ENCODE measurements around the gene CADM2.

Gene CADM2

GRCh38 chr3:85801955-85802354 is 843.2 kb downstream of the CADM2 start:
- no peaks in the 10 kb centered on the region for H3K36me3 ChIP-seq (ENCODE audit: control insufficient read depth in 5 of 5, insufficient read depth in 5 of 5, low read length in 5 of 5)
- H3K27me3 ChIP-seq (ENCODE audit: control insufficient read depth in 5 of 5, insufficient read depth in 4 of 5, low read length in 5 of 5): no peaks in the 10 kb centered on the region
- H3K27ac ChIP-seq (ENCODE audit: low read depth, low read length): no peak overlapping the region
- H3K4me3 ChIP-seq (ENCODE audit: low read depth in 1 of 5, low read length in 5 of 5): no peak overlapping the region
- no peaks in the 10 kb centered on the region for H3K4me1 ChIP-seq (ENCODE audit: control insufficient read depth in 5 of 5, insufficient read depth in 5 of 5, low read length in 5 of 5)
- no peaks in the 10 kb centered on the region for H3K9me3 ChIP-seq (ENCODE audit: control insufficient read depth in 5 of 5, low read length in 5 of 5)
- no peak overlapping the region for H3K9ac ChIP-seq (ENCODE audit: low read length in 5 of 5)

GRCh38 chr3:85808755-85809154 is 850.0 kb downstream of the CADM2 start:
- Histone ChIP-seq H3K27ac (ENCODE audit: low read depth, low read length) (no peak overlapping the region), H3K4me1 (ENCODE audit: control insufficient read depth in 5 of 5, insufficient read depth in 5 of 5, low read length in 5 of 5) (no peaks in the 10 kb centered on the region), H3K9me3 (ENCODE audit: control insufficient read depth in 5 of 5, low read length in 5 of 5) (no peaks in the 10 kb centered on the region), H3K4me3 (ENCODE audit: low read depth in 1 of 5, low read length in 5 of 5) (no peak overlapping the region), H3K9ac (ENCODE audit: low read length in 5 of 5) (no peak overlapping the region), H3K36me3 (ENCODE audit: control insufficient read depth in 5 of 5, insufficient read depth in 5 of 5, low read length in 5 of 5) (no peaks in the 10 kb centered on the region), H3K27me3 (ENCODE audit: control insufficient read depth in 5 of 5, insufficient read depth in 4 of 5, low read length in 5 of 5) (no peaks in the 10 kb centered on the region)

DNA sequence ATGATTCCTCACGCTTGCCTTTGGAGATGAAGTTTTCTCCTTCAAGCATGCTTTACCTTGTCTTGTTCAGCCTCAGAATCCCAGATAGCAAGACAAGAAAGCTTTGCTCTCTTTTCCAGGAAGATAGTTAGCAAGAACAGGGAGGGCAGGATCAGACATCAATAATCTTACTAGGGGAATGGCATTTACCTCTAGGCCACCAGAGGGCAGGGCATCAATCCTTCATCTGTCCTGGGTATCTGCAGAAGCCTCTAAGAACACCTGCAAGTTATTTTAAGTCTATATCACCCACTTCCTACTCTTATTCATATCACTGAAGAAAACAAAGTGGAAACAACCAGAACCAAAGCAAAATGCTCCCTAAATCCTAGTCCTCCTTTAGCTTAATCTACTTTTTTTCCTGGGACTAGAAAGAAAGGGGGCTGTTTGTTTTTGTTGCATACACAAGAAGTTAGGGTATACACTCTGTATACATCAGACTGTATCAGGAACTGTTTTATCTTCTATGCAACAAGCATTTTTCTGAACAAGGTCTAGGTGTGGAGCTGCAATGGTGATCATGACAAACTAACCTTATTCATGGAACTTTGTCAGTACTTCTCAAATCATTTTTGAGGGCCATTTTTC is 862.5 kb downstream of the CADM2 start:
- no peaks in the 10 kb centered on the region for H3K4me1 ChIP-seq (ENCODE audit: control insufficient read depth in 5 of 5, insufficient read depth in 5 of 5, low read length in 5 of 5)
- no peak overlapping the region for H3K4me3 ChIP-seq (ENCODE audit: low read depth in 1 of 5, low read length in 5 of 5)
- H3K9me3 ChIP-seq (ENCODE audit: control insufficient read depth in 5 of 5, low read length in 5 of 5): no peaks in the 10 kb centered on the region
- H3K27ac ChIP-seq (ENCODE audit: low read depth, low read length): no peak overlapping the region
- H3K36me3 ChIP-seq (ENCODE audit: control insufficient read depth in 5 of 5, insufficient read depth in 5 of 5, low read length in 5 of 5): no peaks in the 10 kb centered on the region
- no peak overlapping the region for H3K9ac ChIP-seq (ENCODE audit: low read length in 5 of 5)
- no peaks in the 10 kb centered on the region for H3K27me3 ChIP-seq (ENCODE audit: control insufficient read depth in 5 of 5, insufficient read depth in 4 of 5, low read length in 5 of 5)

GRCh38 chr3:85835857-85836440 is 877.2 kb downstream of the CADM2 start:
- no peak overlapping the region for H3K27ac ChIP-seq (ENCODE audit: low read depth, low read length)
- no peaks in the 10 kb centered on the region for H3K27me3 ChIP-seq (ENCODE audit: control insufficient read depth in 5 of 5, insufficient read depth in 4 of 5, low read length in 5 of 5)
- H3K9me3 ChIP-seq (ENCODE audit: control insufficient read depth in 5 of 5, low read length in 5 of 5): no peaks in the 10 kb centered on the region
- no peak overlapping the region for H3K9ac ChIP-seq (ENCODE audit: low read length in 5 of 5)
- no peak overlapping the region for H3K4me3 ChIP-seq (ENCODE audit: low read depth in 1 of 5, low read length in 5 of 5)
- no peaks in the 10 kb centered on the region for H3K4me1 ChIP-seq (ENCODE audit: control insufficient read depth in 5 of 5, insufficient read depth in 5 of 5, low read length in 5 of 5)
- no peaks in the 10 kb centered on the region for H3K36me3 ChIP-seq (ENCODE audit: control insufficient read depth in 5 of 5, insufficient read depth in 5 of 5, low read length in 5 of 5)

DNA sequence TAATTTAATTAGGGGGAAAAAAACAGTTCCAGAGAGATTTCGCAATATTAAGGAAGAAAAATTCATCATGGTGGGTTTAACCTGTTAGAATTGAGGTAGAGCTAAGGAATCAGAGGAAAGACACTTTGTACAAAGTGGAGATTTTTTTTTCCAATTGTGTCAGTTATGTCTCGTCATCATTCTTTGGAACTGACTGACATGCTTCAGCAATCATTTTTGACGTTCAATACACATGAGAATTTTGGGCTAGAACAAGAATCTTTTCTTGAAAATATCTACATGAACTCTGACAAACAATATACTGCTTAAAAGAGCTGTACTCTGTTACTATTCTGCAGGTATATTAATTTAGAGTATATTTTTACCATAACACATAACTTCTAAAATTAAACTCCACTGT is 878.6 kb downstream of the CADM2 start:
- no peaks in the 10 kb centered on the region for H3K4me1 ChIP-seq (ENCODE audit: control insufficient read depth in 5 of 5, insufficient read depth in 5 of 5, low read length in 5 of 5)
- no peaks in the 10 kb centered on the region for H3K27me3 ChIP-seq (ENCODE audit: control insufficient read depth in 5 of 5, insufficient read depth in 4 of 5, low read length in 5 of 5)
- no peak overlapping the region for H3K4me3 ChIP-seq (ENCODE audit: low read depth in 1 of 5, low read length in 5 of 5)
- H3K9me3 ChIP-seq (ENCODE audit: control insufficient read depth in 5 of 5, low read length in 5 of 5): no peaks in the 10 kb centered on the region
- no peaks in the 10 kb centered on the region for H3K36me3 ChIP-seq (ENCODE audit: control insufficient read depth in 5 of 5, insufficient read depth in 5 of 5, low read length in 5 of 5)
- H3K27ac ChIP-seq (ENCODE audit: low read depth, low read length): no peak overlapping the region
- no peak overlapping the region for H3K9ac ChIP-seq (ENCODE audit: low read length in 5 of 5)

- no peak overlapping the region for H3K4me3 ChIP-seq (ENCODE audit: low read depth in 1 of 5, low read length in 5 of 5)
- no peak overlapping the region for H3K27ac ChIP-seq (ENCODE audit: low read depth, low read length)
- H3K9ac ChIP-seq (ENCODE audit: low read length in 5 of 5): no peak overlapping the region
- no peaks in the 10 kb centered on the region for H3K27me3 ChIP-seq (ENCODE audit: control insufficient read depth in 5 of 5, insufficient read depth in 4 of 5, low read length in 5 of 5)
- no peaks in the 10 kb centered on the region for H3K4me1 ChIP-seq (ENCODE audit: control insufficient read depth in 5 of 5, insufficient read depth in 5 of 5, low read length in 5 of 5)
- H3K9me3 ChIP-seq (ENCODE audit: control insufficient read depth in 5 of 5, low read length in 5 of 5): no peaks in the 10 kb centered on the region
- no peaks in the 10 kb centered on the region for H3K36me3 ChIP-seq (ENCODE audit: control insufficient read depth in 5 of 5, insufficient read depth in 5 of 5, low read length in 5 of 5)
These were observed 880.1 kb downstream of the CADM2 start for GRCh38 chr3:85838921-85839320.

DNA sequence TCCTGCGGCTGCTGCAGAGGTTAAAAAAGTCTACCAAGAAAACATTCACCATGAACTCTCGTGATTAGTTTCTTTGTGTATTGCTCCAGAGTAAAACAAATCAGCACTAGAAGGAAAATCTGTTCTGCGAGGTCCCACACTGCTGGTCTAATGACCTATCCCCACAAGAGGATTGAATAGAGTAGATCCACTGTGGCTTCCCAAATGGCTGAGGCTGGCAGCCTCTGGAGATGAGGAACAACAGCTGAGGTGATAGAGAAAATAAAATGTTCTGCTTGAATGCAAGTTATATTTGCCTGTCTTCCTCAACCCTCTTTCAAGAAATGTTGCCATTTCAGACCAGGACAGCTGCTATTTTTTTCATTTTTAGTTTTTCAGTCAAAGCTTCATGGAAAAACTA is 883.3 kb downstream of the CADM2 start:
- H3K27me3 ChIP-seq (ENCODE audit: control insufficient read depth in 5 of 5, insufficient read depth in 4 of 5, low read length in 5 of 5): no peaks in the 10 kb centered on the region
- H3K27ac ChIP-seq (ENCODE audit: low read depth, low read length): no peak overlapping the region

GRCh38 chr3:85846940-85847339 is 888.2 kb downstream of the CADM2 start:
- no peaks in the 10 kb centered on the region for H3K9me3 ChIP-seq (ENCODE audit: control insufficient read depth in 5 of 5, low read length in 5 of 5)
- no peak overlapping the region for H3K4me3 ChIP-seq (ENCODE audit: low read depth in 1 of 5, low read length in 5 of 5)
- no peaks in the 10 kb centered on the region for H3K27me3 ChIP-seq (ENCODE audit: control insufficient read depth in 5 of 5, insufficient read depth in 4 of 5, low read length in 5 of 5)
- H3K4me1 ChIP-seq (ENCODE audit: control insufficient read depth in 5 of 5, insufficient read depth in 5 of 5, low read length in 5 of 5): no peaks in the 10 kb centered on the region
- H3K9ac ChIP-seq (ENCODE audit: low read length in 5 of 5): no peak overlapping the region
- no peak overlapping the region for H3K27ac ChIP-seq (ENCODE audit: low read depth, low read length)
- no peaks in the 10 kb centered on the region for H3K36me3 ChIP-seq (ENCODE audit: control insufficient read depth in 5 of 5, insufficient read depth in 5 of 5, low read length in 5 of 5)

More for the DNA sequence above, 883.3 kb downstream of the CADM2 start:
- no peaks in the 10 kb centered on the region for H3K4me1 ChIP-seq (ENCODE audit: control insufficient read depth in 5 of 5, insufficient read depth in 5 of 5, low read length in 5 of 5)
- H3K4me3 ChIP-seq (ENCODE audit: low read depth in 1 of 5, low read length in 5 of 5): no peak overlapping the region
- no peak overlapping the region for H3K9ac ChIP-seq (ENCODE audit: low read length in 5 of 5)
- H3K36me3 ChIP-seq (ENCODE audit: control insufficient read depth in 5 of 5, insufficient read depth in 5 of 5, low read length in 5 of 5): no peaks in the 10 kb centered on the region
- no peaks in the 10 kb centered on the region for H3K9me3 ChIP-seq (ENCODE audit: control insufficient read depth in 5 of 5, low read length in 5 of 5)

- Histone ChIP-seq H3K9me3 (ENCODE audit: control insufficient read depth in 5 of 5, low read length in 5 of 5) (no peaks in the 10 kb centered on the region), H3K4me1 (ENCODE audit: control insufficient read depth in 5 of 5, insufficient read depth in 5 of 5, low read length in 5 of 5) (no peaks in the 10 kb centered on the region), H3K27ac (ENCODE audit: low read depth, low read length) (no peak overlapping the region), H3K27me3 (ENCODE audit: control insufficient read depth in 5 of 5, insufficient read depth in 4 of 5, low read length in 5 of 5) (no peaks in the 10 kb centered on the region), H3K9ac (ENCODE audit: low read length in 5 of 5) (no peak overlapping the region), H3K36me3 (ENCODE audit: control insufficient read depth in 5 of 5, insufficient read depth in 5 of 5, low read length in 5 of 5) (no peaks in the 10 kb centered on the region), H3K4me3 (ENCODE audit: low read depth in 1 of 5, low read length in 5 of 5) (no peak overlapping the region)
These were observed 892.3 kb downstream of the CADM2 start for GRCh38 chr3:85851071-85851470.

DNA sequence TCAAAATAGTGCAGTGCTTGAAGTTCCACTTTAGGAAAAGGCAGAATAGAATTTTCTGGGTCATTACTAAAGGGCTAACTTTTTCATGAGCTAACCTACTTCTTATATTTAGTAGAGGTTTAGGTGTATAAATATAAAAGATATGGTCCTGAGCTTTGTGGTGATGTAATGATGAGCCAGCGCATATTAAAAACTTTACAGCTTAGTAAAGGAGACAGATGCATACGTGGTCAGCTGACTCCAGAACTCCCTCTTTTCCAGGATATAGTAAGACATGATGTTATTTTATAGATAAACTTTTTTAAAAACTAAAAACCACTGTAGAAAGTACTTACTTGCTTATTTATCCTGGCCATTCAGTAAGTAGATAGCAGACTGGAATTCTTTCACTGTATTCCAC is 895.0 kb downstream of the CADM2 start:
- no peaks in the 10 kb centered on the region for H3K4me1 ChIP-seq (ENCODE audit: control insufficient read depth in 5 of 5, insufficient read depth in 5 of 5, low read length in 5 of 5)
- H3K27ac ChIP-seq (ENCODE audit: low read depth, low read length): no peak overlapping the region
- H3K9ac ChIP-seq (ENCODE audit: low read length in 5 of 5): no peak overlapping the region
- H3K36me3 ChIP-seq (ENCODE audit: control insufficient read depth in 5 of 5, insufficient read depth in 5 of 5, low read length in 5 of 5): no peaks in the 10 kb centered on the region
- H3K4me3 ChIP-seq (ENCODE audit: low read depth in 1 of 5, low read length in 5 of 5): no peak overlapping the region
- H3K27me3 ChIP-seq (ENCODE audit: control insufficient read depth in 5 of 5, insufficient read depth in 4 of 5, low read length in 5 of 5): no peaks in the 10 kb centered on the region
- H3K9me3 ChIP-seq (ENCODE audit: control insufficient read depth in 5 of 5, low read length in 5 of 5): no peaks in the 10 kb centered on the region

Data from subcutaneous abdominal adipose tissue (tissue), 5 donors.